GM21515 (cell line): ENCODE measurements around the gene ZNF525.
A peak's percentile ranks its signal among the peaks of the same experiment; 100 is the strongest.
"Not testable (repeated sequence)": the region's sequence is repeated elsewhere in the genome, so short reads cannot be mapped to it uniquely, and the experiment has no call there.

Experiments
- ATAC-seq: cut with Tn5 transposase; IDR thresholded peaks from one replicate; pipeline ENCODE4 v1.9.1; 2021; ENCODE audit not compliant: unreplicated experiment

ZNF525 gene

DNA sequence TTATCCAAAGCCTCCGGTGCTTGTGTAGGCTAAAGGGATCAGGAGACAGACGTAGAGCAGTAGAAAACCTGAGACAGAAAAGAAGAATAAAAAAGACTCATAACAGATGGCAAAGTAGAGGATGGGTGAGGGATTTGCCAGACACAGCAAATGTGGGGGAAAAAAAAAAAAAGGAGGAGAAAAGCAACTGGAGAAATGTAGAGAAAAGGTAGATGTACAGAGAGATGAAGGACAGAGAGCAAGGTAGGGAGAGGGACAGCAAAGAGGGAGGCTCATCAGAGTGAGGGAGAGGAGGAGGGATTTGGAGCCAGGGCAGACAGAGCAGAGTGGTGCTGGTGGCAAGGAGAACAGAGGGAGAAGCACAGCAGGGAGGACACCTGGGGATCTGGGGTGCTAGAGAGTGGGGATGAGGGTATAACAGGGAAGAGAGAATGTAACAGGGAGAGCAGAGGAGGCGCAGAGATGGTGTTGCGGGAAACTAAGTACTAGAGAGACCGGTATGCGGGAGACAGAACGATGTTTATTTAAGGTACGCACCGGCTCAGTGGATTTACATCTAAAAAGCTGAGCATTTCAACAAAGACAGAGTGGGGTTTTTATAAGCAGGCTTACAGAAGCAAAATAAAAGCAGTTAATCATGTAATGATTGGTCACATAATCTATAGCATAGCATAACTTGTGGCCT, 30.5 kb downstream of the ZNF525 start:
- not testable (repeated sequence) for ATAC-seq

DNA sequence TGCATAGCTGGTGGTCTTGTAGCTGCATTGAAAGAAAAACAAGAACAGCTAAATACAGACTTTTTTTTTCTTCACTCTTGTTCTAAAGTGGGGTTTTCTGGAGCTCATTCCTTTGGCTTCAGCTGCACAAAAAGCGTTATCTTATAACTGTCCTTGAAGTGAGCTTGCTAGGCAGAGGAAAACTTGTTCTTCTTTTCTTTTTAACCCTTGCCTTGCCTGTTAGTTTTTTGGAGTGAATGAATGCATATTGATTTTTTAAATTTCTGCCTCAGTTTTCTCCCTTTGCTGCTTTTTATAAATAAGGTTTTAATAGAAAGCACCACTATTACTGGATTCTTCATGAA, 31.0 kb downstream of the ZNF525 start:
- no peak for ATAC-seq

DNA sequence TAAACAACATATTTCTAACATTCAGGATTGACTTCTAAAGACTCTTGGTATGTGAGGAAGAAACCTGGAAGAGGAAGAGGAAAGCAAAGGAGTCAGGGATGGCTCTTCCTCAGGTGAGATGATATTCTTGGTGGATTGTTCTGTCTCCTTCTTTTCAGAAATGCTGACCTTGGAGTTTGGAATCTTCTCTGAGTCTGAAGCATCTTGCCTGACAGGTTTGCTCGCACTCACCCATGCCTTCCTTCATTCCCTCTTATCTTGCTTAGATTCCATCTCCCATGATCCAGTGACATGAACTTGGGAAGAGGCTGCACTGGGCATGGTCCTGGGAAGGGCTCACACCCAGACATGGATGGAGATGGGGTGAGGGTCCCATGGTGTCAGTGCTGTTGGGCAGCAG, 32.4 kb downstream of the ZNF525 start:
- not testable (repeated sequence) for ATAC-seq

DNA sequence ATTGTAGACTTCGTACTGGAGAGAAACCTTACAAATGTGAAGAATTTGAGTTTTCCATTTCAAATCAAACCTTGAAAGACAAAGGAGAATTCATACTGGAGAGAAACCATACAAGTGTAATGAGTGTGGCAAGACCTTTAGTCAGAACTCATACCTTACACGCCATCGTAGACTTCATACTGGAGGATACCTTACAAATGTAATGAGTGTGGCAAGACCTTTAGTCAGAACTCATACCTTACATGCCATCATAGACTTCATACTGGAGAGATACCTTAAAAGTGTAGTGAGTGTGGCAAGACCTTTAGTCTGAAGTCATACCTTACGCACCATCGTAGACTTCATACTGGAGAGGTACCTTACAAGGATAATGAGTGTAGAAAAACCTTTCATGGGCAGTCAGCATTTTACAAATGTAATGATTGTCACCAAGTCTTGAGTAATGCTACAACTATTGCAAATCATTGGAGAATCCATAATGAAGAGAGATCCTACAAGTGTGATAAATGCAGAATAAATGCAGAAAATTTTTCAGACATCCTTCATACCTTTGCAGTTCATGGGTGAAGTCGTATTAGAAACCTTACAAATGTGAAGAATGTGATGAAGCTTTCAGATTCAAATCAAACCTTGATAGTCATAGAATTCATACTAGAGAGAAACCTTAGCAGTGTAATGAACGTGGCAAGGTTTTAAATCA, 44.1 kb downstream of the ZNF525 start:
- ATAC-seq, result no peak

DNA sequence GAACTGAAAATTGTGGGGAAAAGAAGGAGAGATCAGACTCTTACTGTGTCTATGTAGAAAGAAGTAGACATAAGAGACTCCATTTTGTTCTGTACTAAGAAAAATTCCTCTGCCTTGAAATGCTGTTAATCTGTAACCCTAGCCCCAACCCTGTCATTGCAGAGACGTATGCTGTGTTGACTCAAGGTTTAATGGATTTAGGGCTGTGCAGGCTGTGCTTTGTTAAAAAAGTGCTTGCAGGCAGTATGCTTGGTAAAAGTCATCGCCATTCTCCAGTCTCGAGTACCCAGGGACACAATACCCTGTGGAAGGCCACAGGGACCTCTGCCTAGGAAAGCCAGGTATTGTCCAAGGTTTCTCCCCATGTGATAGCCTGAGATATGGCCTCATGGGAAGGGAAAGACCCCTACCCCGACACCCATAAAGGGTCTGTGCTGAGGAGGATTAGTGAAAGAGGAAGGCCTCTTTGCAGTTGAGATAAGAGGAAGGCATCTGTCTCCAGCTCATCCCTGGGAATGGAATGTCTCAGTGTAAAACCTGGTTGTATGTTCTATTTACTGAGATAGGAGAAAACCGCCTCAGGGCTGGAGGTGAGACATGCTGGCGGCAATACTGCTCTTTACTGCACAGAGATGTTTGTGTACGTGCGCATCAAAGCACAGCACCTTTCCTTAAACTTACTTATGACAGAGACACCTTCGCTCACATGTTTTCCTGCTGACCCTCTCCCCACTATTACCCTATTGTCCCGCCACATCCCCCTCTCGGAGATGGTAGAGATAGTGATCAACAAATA, 55.2 kb downstream of the ZNF525 start:
- ATAC-seq, result not testable (repeated sequence)

DNA sequence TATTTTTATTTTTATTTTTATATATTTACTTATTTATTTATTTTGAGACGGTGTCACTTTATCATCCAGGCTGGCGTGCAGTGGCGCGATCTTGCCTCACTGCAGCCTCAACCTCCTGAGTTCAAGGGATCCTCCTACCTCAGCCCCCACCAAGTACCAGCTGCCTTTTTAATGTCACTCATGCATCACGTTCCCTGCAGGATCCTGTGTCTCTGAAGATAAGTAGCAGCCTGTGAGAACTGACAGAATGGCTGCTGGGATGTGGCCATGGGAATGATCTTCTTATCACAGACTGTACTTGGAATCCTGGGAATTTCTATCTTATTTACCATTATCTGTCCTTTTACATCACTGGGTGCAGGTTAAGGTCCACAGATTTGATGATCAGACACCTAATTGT, 57.0 kb downstream of the ZNF525 start:
- ATAC-seq, result no peak

DNA sequence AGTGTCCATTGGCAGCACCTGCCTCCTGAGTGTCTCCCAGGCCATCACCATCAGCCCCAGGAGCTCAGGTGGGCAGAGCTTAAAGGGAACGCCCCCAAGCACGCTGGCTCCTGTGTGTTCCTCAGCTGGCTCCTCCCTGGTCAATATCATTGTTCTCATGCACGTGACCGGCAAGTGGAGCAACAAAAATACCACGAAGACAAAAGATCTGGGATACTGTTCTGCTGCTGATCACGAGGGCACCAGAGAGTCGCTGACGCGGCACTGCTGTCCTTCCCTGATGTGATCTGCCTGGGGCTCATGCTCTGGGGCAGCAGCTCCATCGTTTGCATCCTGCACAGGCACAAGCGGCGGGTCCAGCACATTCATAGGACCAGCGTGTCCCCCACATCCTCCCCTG, 57.6 kb downstream of the ZNF525 start:
- ATAC-seq, result not testable (repeated sequence)

DNA sequence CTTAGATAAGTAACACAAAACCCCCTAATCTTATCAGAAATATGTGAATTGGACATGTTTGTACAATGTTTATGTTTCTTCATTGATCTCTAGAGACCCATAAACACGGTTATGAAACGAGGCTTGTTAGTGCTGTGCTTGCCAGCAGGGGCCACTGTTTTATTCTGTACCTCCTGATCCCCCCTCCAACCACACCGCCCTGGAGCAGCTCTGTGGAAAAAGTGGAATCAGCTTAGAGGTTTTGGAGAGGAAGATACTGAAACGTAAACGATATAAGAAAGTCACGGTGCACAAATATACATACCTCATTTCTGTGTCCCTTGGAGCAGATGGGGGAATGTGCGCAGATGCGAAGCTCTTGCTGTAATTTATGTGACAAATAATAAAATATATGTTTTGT, 58.2 kb downstream of the ZNF525 start:
- ATAC-seq, result not testable (repeated sequence)

DNA sequence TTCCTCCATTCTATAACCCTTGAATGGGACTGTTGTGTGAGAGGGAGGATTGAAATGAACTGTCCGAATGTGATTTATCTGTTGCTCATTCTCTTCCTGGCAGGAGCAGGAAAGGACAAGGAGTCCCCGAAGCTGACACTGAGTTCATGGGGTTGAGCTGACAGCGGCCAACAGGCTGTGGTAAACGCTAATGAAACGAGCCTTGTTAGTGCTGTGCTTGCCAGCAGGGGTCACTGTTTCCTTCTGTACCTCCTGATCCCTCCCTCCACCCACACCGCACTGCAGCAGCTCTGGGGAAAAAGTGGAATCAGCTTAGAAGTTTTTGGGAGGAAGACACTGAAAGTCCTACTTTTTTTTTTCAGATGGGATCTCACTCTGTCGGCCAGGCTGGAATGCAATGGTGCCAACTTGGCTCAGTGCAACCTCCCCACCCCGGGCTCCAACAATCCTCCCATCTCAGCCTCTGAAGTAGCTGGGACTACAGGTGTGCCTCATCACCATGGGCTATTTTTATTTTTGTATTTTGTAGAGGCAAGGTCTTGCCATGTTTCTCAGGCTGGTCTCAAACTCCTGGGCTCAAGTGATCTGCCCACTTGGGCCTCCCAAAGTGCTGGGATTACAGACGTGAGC, 59.6 kb downstream of the ZNF525 start:
- ATAC-seq, result no peak

DNA sequence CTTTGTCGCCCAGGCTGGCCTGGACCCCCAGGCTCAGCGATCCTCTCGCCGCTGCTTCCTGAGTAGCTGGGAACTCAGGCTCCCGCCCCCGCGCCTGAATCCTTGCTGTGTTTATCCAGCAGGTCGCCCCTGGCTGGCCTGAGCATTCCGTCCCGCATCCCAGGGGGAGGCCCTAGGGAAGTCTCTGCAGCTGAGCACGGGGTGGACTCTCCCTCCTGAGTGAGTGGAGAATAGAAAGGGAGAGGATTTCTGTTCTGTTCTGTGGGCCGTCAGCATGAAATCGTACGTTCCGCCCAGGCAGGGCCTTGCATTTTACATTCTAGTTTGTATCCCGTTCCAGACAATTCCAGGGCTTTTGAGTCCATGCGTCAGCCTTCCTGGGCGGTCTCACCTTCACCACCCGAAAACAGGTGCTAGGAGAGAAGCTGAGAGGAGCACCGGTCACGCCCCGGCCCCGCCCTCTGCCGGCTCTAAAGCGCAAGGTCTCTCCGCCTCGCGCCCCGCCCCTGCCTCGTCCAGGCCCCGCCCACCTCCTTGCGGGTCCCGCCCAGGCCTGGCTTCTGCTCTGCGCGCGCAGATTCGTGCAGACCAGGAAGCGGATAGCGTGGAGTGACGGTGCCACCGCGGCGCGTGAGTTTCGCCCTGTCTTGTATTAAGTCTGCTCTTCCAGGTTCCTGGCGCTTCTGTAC, 66.0 kb downstream of the ZNF525 start, which contains the start of gene ZNF761:
Gene ZNF761 (plus strand): TSS at position 586 of the 689 bp plus-strand sequence. CDS start 15,285 bp downstream, outside the sequence.
- peak; percentile 93 for ATAC-seq

DNA sequence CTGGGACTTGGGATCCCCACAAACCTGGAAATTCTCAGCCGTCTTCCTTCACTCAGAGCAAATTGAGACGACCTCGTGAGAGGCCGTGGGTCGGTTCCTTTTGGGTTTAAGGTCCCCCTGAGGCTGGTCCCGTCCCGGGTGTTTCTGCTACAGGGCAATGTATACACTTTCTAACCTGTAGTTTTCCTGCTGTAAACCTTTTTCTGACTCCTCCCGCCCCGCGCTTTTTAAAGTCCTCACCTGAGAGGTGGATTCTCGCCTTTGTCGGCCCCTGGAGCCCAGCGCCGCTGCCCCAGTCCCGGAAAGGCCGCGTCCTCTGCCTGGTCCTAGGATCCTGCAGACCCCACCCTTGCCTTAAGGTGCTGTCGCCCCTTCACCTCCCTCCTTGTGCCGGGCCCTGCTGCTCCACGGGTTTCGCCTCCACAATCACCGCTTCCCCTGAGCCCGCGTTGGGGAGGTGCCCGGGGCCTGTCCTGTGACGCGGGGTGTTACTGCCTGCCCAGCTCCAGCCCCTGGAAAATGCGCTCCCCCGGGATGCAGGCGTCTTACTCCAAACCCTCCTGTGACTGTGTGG, 66.7 kb downstream of the ZNF525 start:
- ATAC-seq, result peak; percentile 25
